GM12878 (cell line): Measurements from ENCODE around the gene TCF25. TPM values are rescaled to one million over a fixed set of nuclear protein-coding genes. Genes with fewer than 3 reads are reported as not detected.

Experiments
- CREB1 ChIP-seq: IDR thresholded peaks from 2 replicates; pipeline ENCODE4 v1.6.1; 2012; ENCODE audit warnings: low read depth, mild to moderate bottlenecking, inconsistent platforms
- DPF2 ChIP-seq: fragments of 450-650 bp; IDR thresholded peaks from 2 replicates; pipeline ENCODE4 v1.6.1; 2017; ENCODE audit warnings: mild to moderate bottlenecking
- EZH2 ChIP-seq: IDR thresholded peaks from 2 replicates; pipeline ENCODE4 v1.6.1; 2012; ENCODE audit warnings: low read depth, mild to moderate bottlenecking, control low read depth, inconsistent platforms, low read length, borderline replicate concordance; ENCODE audit not compliant: control insufficient read depth
- FOS ChIP-seq: IDR thresholded peaks from 3 replicates; pipeline ENCODE4 v1.6.1; 2011; ENCODE audit warnings: borderline replicate concordance; ENCODE audit not compliant: insufficient read length; ENCODE audit errors: extremely low read depth
- GATAD2B ChIP-seq: fragments of 450-650 bp; conservative IDR thresholded peaks from 2 replicates; pipeline ENCODE4 v1.6.1; 2017; ENCODE audit warnings: low read depth, mild to moderate bottlenecking, moderate library complexity
- HCFC1 ChIP-seq: fragments of 150-350 bp; IDR thresholded peaks from 2 replicates; pipeline ENCODE4 v1.6.1; 2014; ENCODE audit warnings: low read length
- IKZF2 ChIP-seq, 2 experiments: fragments of 450-650 bp; IDR thresholded peaks; 2 replicates each; pipeline ENCODE4 v1.6.1; 2017; ENCODE audit warnings: mild to moderate bottlenecking in 2 of 2, moderate library complexity in 2 of 2
- NFXL1 ChIP-seq: fragments of 450-650 bp; IDR thresholded peaks from 2 replicates; pipeline ENCODE4 v1.6.1; 2017; ENCODE audit warnings: antibody characterized with exemption, mild to moderate bottlenecking, borderline replicate concordance
- PAX5 ChIP-seq: IDR thresholded peaks from 2 replicates; pipeline ENCODE4 v1.6.1; 2011; ENCODE audit warnings: low read depth, low read length, borderline replicate concordance
- RAD51 ChIP-seq: fragments of 450-650 bp; IDR thresholded peaks from 2 replicates; pipeline ENCODE4 v1.6.1; 2016; ENCODE audit warnings: moderate library complexity, mild to moderate bottlenecking, inconsistent platforms
- RBBP5 ChIP-seq: fragments of 200-600 bp; sonication (generic); conservative IDR thresholded peaks from 2 replicates; pipeline ENCODE4 v1.6.1; 2016
- RCOR1 ChIP-seq: conservative IDR thresholded peaks from 2 replicates; pipeline ENCODE4 v1.6.1; 2012; ENCODE audit warnings: low read depth, low read length, improper control_type of control experiment
- SMAD1 ChIP-seq: fragments of 450-650 bp; IDR thresholded peaks from 2 replicates; pipeline ENCODE4 v1.6.1; 2018; ENCODE audit warnings: mild to moderate bottlenecking, low read depth; ENCODE audit not compliant: partially characterized antibody
- SP1 ChIP-seq: IDR thresholded peaks from one replicate; pipeline ENCODE4 v1.6.1; 2011; ENCODE audit warnings: low read depth, low read length
- TCF3 ChIP-seq: IDR thresholded peaks from 2 replicates; pipeline ENCODE4 v1.6.1; 2012; ENCODE audit warnings: low read depth, mild to moderate bottlenecking, low read length, borderline replicate concordance; ENCODE audit not compliant: insufficient read depth
- WRNIP1 ChIP-seq: IDR thresholded peaks from 2 replicates; pipeline ENCODE4 v1.6.1; 2011; ENCODE audit warnings: low read depth, low read length, improper control_type of control experiment, borderline replicate concordance
- polyA plus RNA-seq, 11 experiments: library from polyadenylated mRNA; depleted of rRNA in 4 of 11; unstranded in 6 of 11; stranded (reverse) in 5 of 11; fragments of >200 nt; fragmentation: Nextera tagmentation in 4 of 11; fragmentation: Illumina TruSeq in 1 of 11; extraction: Ambion mirVana in 4 of 11; extraction: Trizol in 1 of 11; gene quantifications; 1 replicate in 1 of 11; 2 replicates in 10 of 11; pipeline versions ENCODE4 v1.2.1 to v1.2.3, GENCODE V29; 2011 to 2016; ENCODE audit warnings: inconsistent platforms in 2 of 11, missing spikeins in 2 of 11, low read depth in 1 of 11
- total RNA-seq, 4 experiments: library from RNA; depleted of rRNA in 3 of 4; stranded (reverse); fragments of >200 nt in 3 of 4; fragmentation: Illumina TruSeq in 1 of 4; extraction: Trizol in 1 of 4; gene quantifications; 2 replicates each; pipeline versions ENCODE4 v1.2.1 to v1.2.3, GENCODE V29; 2013 to 2021
- TF ChIP-seq, protein P1 (sequence below): fragments of 450-650 bp; IDR thresholded peaks from 2 replicates; pipeline ENCODE4 v1.6.1; 2017; ENCODE audit warnings: mild to moderate bottlenecking, moderate library complexity
- TF ChIP-seq, protein P2 (sequence below): fragments of 450-650 bp; IDR thresholded peaks from 2 replicates; pipeline ENCODE4 v1.6.1; 2017; ENCODE audit warnings: mild to moderate bottlenecking
- TF ChIP-seq, protein P3 (sequence below): fragments of 450-650 bp; IDR thresholded peaks from 2 replicates; pipeline ENCODE4 v1.6.1; 2017; ENCODE audit warnings: mild to moderate bottlenecking, low read depth, inconsistent platforms; ENCODE audit not compliant: poor library complexity, severe bottlenecking
- TF ChIP-seq, protein P4 (sequence below), 3 experiments: IDR thresholded peaks in 2 of 3; conservative IDR thresholded peaks in 1 of 3; 2 replicates each; pipeline ENCODE4 v1.5.1; 2011; ENCODE audit warnings: low read depth in 3 of 3, low read length in 3 of 3, mild to moderate bottlenecking in 3 of 3, control low read depth in 2 of 3, moderate library complexity in 2 of 3, inconsistent platforms in 1 of 3, mixed read lengths in 1 of 3; ENCODE audit not compliant: control insufficient read depth in 2 of 3, insufficient read depth in 1 of 3; ENCODE audit errors: extremely low read depth in 1 of 3

The TCF25 gene
- total and polyA plus RNA-seq, 10 of the 15 experiments (the other 5 are each of a cell fraction or from before 2014, with no cell fraction given): 8.4 to 130 (median 89.4) TPM

DNA sequence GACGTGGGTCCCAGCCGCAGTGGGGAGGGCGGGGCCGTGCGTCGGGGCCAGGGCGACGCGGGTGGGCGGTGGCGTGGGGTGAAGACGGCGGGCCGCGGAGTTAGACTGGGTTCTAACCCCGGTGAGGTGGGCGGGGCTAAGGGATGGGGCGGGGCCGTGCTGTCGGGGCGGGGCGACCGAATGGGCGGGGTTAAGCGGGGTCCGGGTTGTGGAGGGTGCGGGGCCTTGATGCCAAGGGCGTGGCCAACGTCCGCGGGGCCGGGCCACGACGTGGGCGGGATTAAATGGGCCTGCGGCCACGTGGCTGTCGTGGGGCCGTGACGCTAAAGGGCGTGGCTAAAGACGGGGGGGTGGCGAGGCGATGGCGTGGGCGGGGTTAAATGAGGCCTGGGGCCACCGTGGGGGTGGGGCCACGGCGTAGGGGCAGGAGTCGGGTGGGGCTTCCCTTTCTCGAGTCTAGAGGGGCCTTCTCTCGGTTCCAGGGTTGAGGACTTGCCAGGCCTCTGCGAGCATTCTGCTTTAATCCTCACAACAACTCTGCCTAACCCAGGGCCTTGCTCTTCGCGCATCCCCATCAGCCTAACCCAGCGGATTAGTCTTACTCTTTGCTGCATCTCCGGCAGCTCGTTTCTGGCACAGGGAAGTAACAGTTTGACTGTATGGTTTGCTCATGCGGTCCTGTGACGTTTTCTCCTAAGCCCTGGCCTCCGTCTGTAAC is 739 bp downstream of the TCF25 start (continued):
- TF ChIP-seq HCFC1: no peak
- TF ChIP-seq TCF3: no peak
- TF ChIP-seq GATAD2B: no peak
- TF ChIP-seq RAD51: peak; percentile 64; the same call in 1 of the 2 replicates
- TF ChIP-seq DPF2: no peak
- TF ChIP-seq EZH2: no peak
- TF ChIP-seq IKZF2 (IDR thresholded peaks at IDR 0.05): no peak
- no peak for TF ChIP-seq NFXL1
- TF ChIP-seq RCOR1: no peak
- TF ChIP-seq SMAD1: no peak
- peak; percentile 67 for TF ChIP-seq SP1
- no peak for TF ChIP-seq RBBP5
- TF ChIP-seq, protein P1, sequence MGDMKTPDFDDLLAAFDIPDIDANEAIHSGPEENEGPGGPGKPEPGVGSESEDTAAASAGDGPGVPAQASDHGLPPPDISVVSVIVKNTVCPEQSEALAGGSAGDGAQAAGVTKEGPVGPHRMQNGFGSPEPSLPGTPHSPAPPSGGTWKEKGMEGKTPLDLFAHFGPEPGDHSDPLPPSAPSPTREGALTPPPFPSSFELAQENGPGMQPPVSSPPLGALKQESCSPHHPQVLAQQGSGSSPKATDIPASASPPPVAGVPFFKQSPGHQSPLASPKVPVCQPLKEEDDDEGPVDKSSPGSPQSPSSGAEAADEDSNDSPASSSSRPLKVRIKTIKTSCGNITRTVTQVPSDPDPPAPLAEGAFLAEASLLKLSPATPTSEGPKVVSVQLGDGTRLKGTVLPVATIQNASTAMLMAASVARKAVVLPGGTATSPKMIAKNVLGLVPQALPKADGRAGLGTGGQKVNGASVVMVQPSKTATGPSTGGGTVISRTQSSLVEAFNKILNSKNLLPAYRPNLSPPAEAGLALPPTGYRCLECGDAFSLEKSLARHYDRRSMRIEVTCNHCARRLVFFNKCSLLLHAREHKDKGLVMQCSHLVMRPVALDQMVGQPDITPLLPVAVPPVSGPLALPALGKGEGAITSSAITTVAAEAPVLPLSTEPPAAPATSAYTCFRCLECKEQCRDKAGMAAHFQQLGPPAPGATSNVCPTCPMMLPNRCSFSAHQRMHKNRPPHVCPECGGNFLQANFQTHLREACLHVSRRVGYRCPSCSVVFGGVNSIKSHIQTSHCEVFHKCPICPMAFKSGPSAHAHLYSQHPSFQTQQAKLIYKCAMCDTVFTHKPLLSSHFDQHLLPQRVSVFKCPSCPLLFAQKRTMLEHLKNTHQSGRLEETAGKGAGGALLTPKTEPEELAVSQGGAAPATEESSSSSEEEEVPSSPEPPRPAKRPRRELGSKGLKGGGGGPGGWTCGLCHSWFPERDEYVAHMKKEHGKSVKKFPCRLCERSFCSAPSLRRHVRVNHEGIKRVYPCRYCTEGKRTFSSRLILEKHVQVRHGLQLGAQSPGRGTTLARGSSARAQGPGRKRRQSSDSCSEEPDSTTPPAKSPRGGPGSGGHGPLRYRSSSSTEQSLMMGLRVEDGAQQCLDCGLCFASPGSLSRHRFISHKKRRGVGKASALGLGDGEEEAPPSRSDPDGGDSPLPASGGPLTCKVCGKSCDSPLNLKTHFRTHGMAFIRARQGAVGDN: no peak
- TF ChIP-seq, protein P2, sequence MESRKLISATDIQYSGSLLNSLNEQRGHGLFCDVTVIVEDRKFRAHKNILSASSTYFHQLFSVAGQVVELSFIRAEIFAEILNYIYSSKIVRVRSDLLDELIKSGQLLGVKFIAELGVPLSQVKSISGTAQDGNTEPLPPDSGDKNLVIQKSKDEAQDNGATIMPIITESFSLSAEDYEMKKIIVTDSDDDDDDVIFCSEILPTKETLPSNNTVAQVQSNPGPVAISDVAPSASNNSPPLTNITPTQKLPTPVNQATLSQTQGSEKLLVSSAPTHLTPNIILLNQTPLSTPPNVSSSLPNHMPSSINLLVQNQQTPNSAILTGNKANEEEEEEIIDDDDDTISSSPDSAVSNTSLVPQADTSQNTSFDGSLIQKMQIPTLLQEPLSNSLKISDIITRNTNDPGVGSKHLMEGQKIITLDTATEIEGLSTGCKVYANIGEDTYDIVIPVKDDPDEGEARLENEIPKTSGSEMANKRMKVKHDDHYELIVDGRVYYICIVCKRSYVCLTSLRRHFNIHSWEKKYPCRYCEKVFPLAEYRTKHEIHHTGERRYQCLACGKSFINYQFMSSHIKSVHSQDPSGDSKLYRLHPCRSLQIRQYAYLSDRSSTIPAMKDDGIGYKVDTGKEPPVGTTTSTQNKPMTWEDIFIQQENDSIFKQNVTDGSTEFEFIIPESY: no peak
- TF ChIP-seq, protein P3, sequence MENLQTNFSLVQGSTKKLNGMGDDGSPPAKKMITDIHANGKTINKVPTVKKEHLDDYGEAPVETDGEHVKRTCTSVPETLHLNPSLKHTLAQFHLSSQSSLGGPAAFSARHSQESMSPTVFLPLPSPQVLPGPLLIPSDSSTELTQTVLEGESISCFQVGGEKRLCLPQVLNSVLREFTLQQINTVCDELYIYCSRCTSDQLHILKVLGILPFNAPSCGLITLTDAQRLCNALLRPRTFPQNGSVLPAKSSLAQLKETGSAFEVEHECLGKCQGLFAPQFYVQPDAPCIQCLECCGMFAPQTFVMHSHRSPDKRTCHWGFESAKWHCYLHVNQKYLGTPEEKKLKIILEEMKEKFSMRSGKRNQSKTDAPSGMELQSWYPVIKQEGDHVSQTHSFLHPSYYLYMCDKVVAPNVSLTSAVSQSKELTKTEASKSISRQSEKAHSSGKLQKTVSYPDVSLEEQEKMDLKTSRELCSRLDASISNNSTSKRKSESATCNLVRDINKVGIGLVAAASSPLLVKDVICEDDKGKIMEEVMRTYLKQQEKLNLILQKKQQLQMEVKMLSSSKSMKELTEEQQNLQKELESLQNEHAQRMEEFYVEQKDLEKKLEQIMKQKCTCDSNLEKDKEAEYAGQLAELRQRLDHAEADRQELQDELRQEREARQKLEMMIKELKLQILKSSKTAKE: no peak
- no peak for TF ChIP-seq WRNIP1
- TF ChIP-seq, protein P4, sequence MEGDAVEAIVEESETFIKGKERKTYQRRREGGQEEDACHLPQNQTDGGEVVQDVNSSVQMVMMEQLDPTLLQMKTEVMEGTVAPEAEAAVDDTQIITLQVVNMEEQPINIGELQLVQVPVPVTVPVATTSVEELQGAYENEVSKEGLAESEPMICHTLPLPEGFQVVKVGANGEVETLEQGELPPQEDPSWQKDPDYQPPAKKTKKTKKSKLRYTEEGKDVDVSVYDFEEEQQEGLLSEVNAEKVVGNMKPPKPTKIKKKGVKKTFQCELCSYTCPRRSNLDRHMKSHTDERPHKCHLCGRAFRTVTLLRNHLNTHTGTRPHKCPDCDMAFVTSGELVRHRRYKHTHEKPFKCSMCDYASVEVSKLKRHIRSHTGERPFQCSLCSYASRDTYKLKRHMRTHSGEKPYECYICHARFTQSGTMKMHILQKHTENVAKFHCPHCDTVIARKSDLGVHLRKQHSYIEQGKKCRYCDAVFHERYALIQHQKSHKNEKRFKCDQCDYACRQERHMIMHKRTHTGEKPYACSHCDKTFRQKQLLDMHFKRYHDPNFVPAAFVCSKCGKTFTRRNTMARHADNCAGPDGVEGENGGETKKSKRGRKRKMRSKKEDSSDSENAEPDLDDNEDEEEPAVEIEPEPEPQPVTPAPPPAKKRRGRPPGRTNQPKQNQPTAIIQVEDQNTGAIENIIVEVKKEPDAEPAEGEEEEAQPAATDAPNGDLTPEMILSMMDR (IDR thresholded peaks at IDR 0.05 in 2 of 3, conservative IDR thresholded peaks at IDR 0.05 in 1 of 3; ENCODE audit: control insufficient read depth in 2 of 3, extremely low read depth in 1 of 3, insufficient read depth in 1 of 3, low read depth in 3 of 3, low read length in 3 of 3): no peak
- no peak for TF ChIP-seq FOS
- 0 out of 2 replicates have a peak, but pooled peaks have one; percentile 3 for TF ChIP-seq PAX5
- TF ChIP-seq CREB1: no peak; the same call in 1 of the 2 replicates
